VCaP (cell line): ENCODE data around the gene BHLHA15.

Experiments
- H3K27ac ChIP-seq: fragments of 450-650 bp; 2 replicates; pipeline ENCODE4 v1.5.1; 2017
- TF ChIP-seq, protein P1 (sequence below): fragments of 450-650 bp; conservative IDR thresholded peaks from 2 replicates; pipeline ENCODE4 v1.5.1; 2017; ENCODE audit warnings: mild to moderate bottlenecking, moderate library complexity

BHLHA15 gene

DNA sequence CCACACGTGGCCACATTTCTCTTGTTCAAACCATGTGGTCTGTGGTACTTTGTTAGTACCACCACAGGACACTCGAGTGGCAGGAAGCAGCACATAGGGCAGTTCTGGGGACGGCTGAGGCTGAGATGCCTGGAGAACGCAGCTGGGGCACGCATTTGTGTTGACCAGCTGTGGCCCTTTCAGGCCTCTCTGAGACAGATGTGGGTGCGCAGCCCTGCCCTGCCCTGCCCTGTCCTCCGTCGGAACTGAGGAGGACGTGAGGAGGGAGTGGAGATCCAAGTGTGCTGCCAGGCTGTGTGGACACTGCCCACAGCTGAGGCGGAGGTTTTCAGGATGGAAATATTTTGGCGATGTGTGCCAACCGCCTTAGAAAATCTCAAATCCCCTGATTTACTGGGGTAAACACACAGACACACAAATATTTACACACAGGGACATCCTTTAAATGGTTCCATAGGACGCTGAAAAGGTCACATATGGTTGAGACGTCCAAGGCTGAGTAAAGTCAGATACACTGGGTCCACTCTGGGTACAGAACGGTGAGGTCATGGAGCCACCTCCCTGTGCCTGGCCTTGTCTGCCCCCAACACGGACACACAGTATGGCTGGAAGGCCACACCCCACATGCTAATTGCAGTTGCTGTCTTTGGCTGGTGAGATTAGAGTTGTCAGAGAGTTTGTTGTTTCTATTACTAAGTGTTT, 14.8 kb downstream of the BHLHA15 start:
- TF ChIP-seq, protein P1, sequence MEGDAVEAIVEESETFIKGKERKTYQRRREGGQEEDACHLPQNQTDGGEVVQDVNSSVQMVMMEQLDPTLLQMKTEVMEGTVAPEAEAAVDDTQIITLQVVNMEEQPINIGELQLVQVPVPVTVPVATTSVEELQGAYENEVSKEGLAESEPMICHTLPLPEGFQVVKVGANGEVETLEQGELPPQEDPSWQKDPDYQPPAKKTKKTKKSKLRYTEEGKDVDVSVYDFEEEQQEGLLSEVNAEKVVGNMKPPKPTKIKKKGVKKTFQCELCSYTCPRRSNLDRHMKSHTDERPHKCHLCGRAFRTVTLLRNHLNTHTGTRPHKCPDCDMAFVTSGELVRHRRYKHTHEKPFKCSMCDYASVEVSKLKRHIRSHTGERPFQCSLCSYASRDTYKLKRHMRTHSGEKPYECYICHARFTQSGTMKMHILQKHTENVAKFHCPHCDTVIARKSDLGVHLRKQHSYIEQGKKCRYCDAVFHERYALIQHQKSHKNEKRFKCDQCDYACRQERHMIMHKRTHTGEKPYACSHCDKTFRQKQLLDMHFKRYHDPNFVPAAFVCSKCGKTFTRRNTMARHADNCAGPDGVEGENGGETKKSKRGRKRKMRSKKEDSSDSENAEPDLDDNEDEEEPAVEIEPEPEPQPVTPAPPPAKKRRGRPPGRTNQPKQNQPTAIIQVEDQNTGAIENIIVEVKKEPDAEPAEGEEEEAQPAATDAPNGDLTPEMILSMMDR = no peak
- H3K27ac ChIP-seq = peak overlapping the region; percentile 56

DNA sequence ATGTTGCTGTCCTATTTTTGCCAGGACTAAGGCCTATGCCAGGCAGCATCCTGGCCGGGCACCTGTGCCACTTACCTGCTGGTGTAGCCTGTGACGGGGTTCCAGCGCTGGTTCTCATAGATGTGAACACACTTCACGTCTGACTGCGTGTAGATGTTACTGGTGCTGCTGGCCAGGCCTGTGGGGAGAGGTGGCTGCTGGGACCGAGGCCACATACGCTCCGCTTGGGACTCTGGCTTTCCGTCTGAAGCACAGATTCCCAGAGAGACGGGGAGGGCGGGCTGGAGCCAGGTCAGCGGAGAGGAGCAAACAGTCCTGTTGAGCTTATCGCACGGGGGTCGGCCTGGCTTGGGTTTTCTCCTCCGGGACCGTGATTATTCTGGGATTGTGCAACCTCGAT, 16.7 kb downstream of the BHLHA15 start:
- TF ChIP-seq, protein P1 = no peak
- no peak overlapping the region for H3K27ac ChIP-seq

DNA sequence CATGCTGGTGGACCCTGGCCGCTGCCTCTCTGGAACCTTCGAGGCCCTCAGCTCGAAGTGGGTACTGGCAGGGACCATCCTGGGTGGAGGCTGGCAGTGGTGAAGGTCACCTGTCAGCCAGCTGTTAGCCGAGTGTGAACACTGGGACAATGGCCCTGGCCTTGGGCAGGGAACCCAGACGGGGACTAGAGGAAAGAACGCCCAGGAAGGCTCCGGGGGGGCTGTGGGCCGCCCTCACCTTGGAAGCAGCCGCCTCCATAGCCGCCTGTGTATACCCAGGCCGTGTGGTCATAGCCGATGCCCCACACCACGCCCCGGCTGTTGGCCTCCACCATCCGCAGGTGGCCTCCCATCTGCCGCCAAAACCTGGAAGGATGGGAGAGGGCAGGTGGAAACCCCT, 17.6 kb downstream of the BHLHA15 start:
- no peak overlapping the region for H3K27ac ChIP-seq
- TF ChIP-seq, protein P1 = no peak

DNA sequence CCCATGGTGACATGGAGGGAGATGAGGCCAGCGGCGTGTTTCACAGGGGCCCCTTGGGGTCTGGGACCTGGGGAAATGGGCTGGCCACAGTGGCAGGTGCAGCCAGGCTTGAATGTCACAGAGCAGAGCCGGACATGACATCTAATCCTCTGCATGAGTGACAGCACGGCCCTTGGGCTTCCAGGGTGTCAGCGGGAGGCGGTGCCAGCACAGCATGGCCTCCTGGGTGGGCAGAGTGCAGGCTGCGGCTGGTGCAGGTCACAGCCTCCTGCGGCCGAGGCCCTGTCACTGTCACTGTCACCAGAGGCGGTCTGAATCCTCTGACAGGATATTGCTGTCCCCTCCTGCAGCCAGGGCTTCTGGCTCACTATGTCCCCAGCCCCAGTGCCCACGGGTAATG, 18.2 kb downstream of the BHLHA15 start:
- H3K27ac ChIP-seq = no peak overlapping the region
- TF ChIP-seq, protein P1 = no peak

DNA sequence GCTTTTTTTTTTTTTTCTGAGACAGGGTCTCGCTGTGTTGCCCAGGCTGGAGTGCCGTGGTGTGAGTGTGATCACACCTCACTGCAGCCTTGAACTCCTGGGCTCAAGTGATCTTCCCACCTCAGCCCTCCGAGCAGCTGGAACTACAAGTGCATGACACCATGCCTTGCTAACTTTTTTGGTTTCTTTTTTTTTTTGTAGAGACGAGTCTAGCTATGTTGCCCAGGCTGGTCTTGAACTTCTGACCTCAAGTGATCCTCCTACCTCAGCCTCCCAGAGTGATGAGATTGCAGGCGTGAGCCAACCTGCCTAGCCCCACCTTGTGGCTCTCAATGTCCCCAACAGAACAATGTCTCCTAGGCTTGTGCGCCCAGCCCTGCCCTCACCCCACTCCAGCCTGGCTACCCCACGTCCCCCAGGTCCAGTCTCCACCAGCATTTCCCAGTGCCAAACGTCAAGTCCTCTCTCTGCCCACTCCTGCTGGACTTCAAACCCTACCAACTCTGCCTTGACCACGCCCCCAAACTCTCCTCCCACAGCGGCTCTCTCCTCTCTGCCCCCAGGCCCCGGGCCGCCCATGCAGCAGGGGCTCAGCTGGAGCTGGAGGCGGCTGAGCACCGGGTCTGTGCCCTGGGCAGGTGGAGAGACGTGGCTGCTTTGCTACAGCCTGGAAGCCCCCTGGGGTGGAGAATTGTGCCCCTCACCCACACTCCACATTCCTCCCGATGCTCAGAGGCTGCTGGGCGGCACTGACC, 18.9 kb downstream of the BHLHA15 start:
- no peak overlapping the region for H3K27ac ChIP-seq
- TF ChIP-seq, protein P1 = no peak

DNA sequence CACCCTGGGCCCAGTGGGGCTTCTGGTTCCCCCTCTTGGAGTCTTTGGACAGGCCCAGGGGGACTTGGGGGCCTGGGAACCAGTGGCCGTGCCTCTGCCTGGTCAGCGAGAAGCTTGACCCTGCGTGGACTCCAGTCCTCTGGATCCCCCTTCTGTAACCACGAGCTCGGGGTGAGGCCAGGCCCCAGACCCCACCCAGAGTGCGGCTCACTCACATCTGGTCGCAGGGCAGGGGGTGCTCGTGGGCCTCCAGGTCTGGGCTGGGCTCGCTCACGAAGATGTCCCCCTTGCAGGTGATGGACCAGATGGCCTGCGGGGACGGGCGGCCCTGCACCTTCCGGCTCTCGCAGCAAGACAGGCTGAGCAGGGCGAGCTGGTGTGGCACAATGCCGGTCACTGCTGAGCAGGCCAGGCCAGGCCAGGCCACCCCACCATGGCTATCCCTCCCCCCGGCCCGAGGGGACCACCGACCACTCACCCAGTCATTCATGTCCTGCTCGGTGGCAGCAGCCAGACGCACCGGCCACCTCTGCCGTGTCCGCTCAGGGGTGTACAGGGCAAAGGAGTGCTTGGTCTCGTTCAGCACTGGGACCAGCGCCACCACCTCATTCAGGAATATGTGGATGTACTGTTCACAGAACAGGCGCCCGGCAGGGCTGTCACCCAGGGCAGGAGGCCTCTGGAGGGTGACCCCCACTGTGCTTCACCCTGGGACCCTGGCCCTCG, 19.7 kb downstream of the BHLHA15 start:
- H3K27ac ChIP-seq = no peak overlapping the region
- TF ChIP-seq, protein P1 = no peak

DNA sequence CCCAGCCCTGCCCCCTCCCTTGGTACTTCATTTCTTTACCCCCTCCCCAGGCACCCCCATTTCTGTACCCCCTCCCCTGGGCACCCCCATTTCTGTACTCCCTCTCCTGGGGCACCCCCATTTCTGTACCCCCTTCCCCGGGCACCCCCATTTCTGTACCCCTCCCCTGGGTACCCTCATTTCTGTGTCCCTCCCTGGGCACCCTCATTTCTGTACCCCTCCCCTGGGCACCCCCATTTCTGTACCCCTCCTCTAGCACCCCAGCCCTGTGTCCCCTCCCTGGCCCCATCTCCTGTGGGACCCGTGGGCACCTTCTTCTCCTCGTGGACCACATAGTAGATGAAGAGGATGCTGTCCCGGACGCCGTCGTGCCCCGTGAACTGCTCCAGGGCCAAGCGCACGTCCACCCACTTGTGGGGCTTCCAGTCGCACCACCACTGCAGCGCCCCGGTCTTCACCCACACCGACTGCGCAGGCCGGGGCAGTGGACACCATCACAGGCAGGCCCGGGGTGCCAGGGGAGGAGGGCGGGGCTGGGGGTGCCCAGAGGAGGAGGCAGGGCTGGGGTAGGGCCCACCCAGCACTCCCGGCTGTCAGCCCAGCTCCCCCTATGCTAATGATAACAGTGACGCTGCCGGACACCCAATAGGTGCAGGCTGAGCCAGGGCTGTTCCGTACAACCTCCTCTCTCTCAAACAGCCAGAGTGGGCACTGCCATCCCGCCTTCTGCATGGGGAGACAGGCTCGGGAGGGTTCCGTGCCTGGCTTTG, 20.4 kb downstream of the BHLHA15 start:
- TF ChIP-seq, protein P1 = no peak

More for the DNA sequence above, 20.4 kb downstream of the BHLHA15 start:
- H3K27ac ChIP-seq = no peak overlapping the region
